ENCODE results near the gene SLC6A11. TPM values are rescaled to one million over a fixed set of nuclear protein-coding genes. Genes with fewer than 3 reads are reported as not detected.

The SLC6A11 gene
- not detected in 2 replicates for total RNA-seq

DNA sequence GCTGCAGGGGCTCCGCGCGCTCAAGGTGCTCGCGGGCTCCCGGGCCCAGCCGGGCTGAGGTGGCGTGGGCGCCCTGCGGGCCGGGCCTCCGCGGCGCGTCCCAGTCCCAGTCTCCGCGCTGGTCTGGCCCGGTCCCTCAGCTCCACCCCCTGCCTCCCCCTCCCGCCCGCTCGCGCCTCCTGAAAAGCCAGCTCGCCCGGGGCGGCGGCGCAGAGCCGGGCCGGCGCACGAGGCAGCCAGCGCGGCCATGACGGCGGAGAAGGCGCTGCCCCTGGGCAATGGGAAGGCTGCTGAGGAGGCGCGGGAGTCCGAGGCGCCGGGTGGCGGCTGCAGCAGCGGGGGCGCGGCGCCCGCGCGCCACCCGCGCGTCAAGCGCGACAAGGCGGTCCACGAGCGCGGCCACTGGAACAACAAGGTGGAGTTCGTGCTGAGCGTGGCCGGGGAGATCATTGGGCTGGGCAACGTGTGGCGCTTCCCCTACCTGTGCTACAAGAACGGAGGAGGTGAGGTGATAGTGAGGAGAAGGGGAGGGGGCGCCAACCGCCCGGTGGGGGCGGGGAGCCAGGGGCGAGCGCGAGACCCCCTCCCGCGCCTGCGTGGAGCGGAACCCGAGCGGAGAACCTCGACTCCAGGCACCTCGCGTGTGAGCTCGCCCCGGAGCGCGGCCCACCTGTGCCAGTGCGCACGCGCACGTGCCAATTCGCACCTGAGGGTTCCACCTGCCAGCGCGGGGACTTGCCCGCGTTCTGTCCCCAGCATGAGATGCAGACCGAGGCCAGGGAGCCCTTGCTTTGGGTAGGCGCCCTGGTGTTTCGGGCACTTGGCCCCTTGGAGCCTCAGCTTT is at the start of gene SLC6A11:
Gene SLC6A11, plus strand, starts transcription at position 210 of the 844 bp plus-strand sequence. Its CDS starts 38 bp downstream, at position 248.
- no peak for TF ChIP-seq CTCF (IDR thresholded peaks at IDR 0.05; ENCODE audit: insufficient read depth, low read depth, low read length)
- H3K4me3 ChIP-seq (ENCODE audit: low read depth, low read length), result no peak within 1 kb of the TSS
- no peak for DNase-seq (ENCODE audit: low read depth)

DNA sequence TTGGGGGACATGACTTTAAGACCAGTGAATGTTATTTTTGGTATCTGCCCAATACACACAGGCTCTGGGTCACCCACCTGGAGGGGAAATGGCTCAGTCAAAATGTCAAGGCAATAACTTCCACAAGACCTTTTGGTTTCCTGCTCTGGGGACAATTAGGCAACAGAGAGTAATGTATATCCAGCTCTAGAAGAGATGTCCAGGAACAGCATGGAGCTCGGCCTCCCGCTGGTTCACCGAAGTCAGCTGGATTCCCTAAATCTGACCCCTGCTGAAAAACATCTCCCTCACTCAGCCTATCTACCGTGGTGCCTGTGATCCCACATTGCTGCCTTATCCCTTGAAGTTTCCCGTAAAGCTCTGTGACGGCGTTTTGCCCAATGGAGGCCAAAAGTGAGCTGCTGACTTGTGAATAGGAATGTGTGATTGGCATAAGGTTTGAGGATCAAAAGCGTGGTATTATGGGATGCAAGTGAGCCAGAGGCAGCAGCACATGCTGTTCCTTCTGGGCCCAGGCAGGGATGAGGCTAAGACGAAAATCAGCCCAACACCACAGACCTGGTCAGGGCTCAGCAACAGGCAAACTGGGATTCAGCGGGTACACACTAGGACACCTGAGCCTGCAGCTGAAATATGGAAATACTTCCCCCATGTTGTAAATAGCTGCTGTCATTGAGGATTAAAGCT is 47.2 kb upstream of the SLC6A11 start:
- H3K4me3 ChIP-seq (ENCODE audit: low read depth, low read length), result no peak overlapping the region
- TF ChIP-seq CTCF (IDR thresholded peaks at IDR 0.05; ENCODE audit: insufficient read depth, low read depth, low read length), result no peak
- DNase-seq (ENCODE audit: low read depth), result no peak

DNA sequence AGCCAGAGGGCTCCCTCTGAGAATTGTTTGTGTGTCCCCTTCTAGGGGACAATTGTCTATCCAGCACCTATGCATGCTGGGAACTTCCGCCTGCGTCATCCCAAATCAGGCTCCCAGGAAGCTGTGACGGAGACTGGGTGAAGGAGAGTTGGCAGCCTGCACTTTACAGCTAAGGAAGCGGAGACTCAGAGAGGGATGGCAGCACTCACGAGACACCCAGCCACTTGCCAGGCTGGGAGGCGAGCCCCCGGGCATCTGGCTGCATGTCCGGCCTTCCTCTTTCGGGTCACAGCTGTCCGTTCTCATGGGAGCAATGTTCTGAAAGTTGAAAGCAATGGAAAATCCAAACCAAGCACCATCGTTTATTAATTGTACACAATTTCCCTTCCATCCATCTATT is 45.5 kb upstream of the SLC6A11 start:
- H3K4me3 ChIP-seq (ENCODE audit: low read depth, low read length), result no peak overlapping the region
- DNase-seq (ENCODE audit: low read depth), result no peak
- no peak for TF ChIP-seq CTCF (IDR thresholded peaks at IDR 0.05; ENCODE audit: insufficient read depth, low read depth, low read length)

DNA sequence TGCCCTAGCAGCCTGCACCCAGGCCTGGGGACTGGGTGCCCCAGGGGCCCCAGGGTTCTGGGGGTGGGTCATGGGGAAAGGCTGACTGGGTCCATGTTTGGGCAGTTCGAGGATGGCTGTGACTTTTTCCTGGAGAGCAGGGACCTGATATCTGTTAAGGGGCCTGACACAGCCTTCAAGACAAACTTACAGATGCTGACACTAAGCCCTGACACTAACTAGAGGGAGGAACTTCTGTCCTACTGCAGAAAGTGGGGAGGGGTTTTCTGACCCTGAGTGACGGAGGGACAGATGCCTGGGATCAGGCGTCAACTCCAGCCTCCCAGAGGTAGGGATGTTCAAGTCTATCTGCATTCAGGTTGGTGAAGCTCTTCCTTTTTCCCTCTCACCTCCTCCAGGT is 45.0 kb upstream of the SLC6A11 start:
- H3K4me3 ChIP-seq (ENCODE audit: low read depth, low read length), result no peak overlapping the region
- DNase-seq (ENCODE audit: low read depth), result no peak

DNA sequence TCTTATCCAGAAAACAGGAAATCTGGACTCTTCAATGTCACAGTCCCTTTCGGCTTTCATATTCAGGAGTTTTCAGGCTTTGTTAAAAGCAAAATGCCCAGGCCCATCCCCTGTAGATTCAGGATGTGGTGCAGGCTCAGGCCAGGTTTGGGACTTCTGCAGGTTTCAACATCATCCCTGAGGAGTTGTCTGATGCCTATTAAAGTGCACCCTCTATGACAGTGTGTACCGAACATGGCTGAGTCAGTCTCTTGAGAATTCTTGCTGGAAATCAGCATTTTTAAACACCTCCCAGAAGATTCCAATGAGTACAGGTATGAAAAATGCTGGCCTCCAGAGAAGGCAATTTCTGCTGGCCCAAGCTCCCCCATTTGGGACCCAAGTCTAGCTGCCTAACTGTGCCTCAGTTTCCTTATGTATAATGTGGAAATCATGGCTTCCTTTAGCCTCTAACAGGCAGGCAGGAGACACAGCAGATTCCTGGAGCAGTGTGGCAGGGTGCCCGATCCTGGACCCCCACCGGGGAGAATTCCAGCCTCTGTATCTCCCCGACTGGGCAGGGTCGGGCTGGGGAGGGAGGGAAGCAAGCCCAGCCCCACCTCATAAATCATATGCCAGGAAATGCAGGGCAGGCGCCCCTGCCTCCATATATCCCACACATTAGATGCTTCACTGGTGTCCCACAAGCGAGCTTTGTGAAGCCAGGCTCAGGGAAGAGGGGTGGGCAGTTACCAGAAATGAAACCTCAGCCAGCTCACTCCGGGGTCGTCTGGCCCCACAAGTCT is 44.4 kb upstream of the SLC6A11 start:
- TF ChIP-seq CTCF (IDR thresholded peaks at IDR 0.05; ENCODE audit: insufficient read depth, low read depth, low read length), result no peak
- no peak for DNase-seq (ENCODE audit: low read depth)
- no peak overlapping the region for H3K4me3 ChIP-seq (ENCODE audit: low read depth, low read length)

More for the DNA sequence above, 45.0 kb upstream of the SLC6A11 start:
- TF ChIP-seq CTCF (IDR thresholded peaks at IDR 0.05; ENCODE audit: insufficient read depth, low read depth, low read length), result no peak

GRCh38 chr3:10772271-10773161 is 43.5 kb upstream of the SLC6A11 start:
- peak; percentile 2 for TF ChIP-seq CTCF (IDR thresholded peaks at IDR 0.05; ENCODE audit: insufficient read depth, low read depth, low read length)
- DNase-seq (ENCODE audit: low read depth), result no peak
- H3K4me3 ChIP-seq (ENCODE audit: low read depth, low read length), result no peak overlapping the region

Data from fibroblast of villous mesenchyme (primary cell).